ENCODE measurements around the gene KICS2.
A peak's percentile ranks its signal among the peaks of the same experiment; 100 is the strongest.

Gene KICS2

GRCh38 chr12:64181430-64182291 lies 40.4 kb downstream of the KICS2 start:
- Histone ChIP-seq H3K27me3 (replicated peaks; ENCODE audit: insufficient read depth, low read length) (no peaks in the 10 kb centered on the region), H3K36me3 (replicated peaks; ENCODE audit: insufficient read depth, low read length) (no peaks in the 10 kb centered on the region), H3K4me1 (ENCODE audit: low read length) (no peaks in the 10 kb centered on the region), H3K27ac (ENCODE audit: low read length) (no peak overlapping the region), H2AFZ (ENCODE audit: low read length) (no peak overlapping the region), H3K4me2 (ENCODE audit: low read depth, low read length) (no peak overlapping the region), H3K4me3 (ENCODE audit: low read length) (no peak overlapping the region), H4K20me1 (ENCODE audit: insufficient read depth, low read length) (no peaks in the 10 kb centered on the region), H3K79me2 (ENCODE audit: low read length) (no peaks in the 10 kb centered on the region), H3K9me2 (replicated peaks; ENCODE audit: insufficient read depth, low read length) (no peaks in the 10 kb centered on the region), H3K9me3 (replicated peaks; ENCODE audit: insufficient read depth, low read length) (no peaks in the 10 kb centered on the region), H3F3A (ENCODE audit: insufficient read depth, low read length) (no peaks in the 10 kb centered on the region), H3K9ac (ENCODE audit: low read length) (no peak overlapping the region)
- no peak for TF ChIP-seq EZH2phosphoT487 (IDR thresholded peaks at IDR 0.05; ENCODE audit: low read length)
- TF ChIP-seq, protein P1, sequence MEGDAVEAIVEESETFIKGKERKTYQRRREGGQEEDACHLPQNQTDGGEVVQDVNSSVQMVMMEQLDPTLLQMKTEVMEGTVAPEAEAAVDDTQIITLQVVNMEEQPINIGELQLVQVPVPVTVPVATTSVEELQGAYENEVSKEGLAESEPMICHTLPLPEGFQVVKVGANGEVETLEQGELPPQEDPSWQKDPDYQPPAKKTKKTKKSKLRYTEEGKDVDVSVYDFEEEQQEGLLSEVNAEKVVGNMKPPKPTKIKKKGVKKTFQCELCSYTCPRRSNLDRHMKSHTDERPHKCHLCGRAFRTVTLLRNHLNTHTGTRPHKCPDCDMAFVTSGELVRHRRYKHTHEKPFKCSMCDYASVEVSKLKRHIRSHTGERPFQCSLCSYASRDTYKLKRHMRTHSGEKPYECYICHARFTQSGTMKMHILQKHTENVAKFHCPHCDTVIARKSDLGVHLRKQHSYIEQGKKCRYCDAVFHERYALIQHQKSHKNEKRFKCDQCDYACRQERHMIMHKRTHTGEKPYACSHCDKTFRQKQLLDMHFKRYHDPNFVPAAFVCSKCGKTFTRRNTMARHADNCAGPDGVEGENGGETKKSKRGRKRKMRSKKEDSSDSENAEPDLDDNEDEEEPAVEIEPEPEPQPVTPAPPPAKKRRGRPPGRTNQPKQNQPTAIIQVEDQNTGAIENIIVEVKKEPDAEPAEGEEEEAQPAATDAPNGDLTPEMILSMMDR (IDR thresholded peaks at IDR 0.05; ENCODE audit: low read length), result peak; percentile 27
- no peak for TF ChIP-seq EZH2 (optimal IDR thresholded peaks at IDR 0.05; ENCODE audit: low read depth, low read length)
- DNase-seq, result no peak

- Histone ChIP-seq H3K9ac (ENCODE audit: low read length) (no peak overlapping the region), H3K79me2 (ENCODE audit: low read length) (no peaks in the 10 kb centered on the region), H2AFZ (ENCODE audit: low read length) (no peak overlapping the region), H3K36me3 (replicated peaks; ENCODE audit: insufficient read depth, low read length) (no peaks in the 10 kb centered on the region), H3F3A (ENCODE audit: insufficient read depth, low read length) (no peaks in the 10 kb centered on the region), H3K4me2 (ENCODE audit: low read depth, low read length) (no peak overlapping the region), H4K20me1 (ENCODE audit: insufficient read depth, low read length) (no peaks in the 10 kb centered on the region), H3K9me3 (replicated peaks; ENCODE audit: insufficient read depth, low read length) (no peaks in the 10 kb centered on the region), H3K27ac (ENCODE audit: low read length) (no peak overlapping the region), H3K27me3 (replicated peaks; ENCODE audit: insufficient read depth, low read length) (no peaks in the 10 kb centered on the region), H3K9me2 (replicated peaks; ENCODE audit: insufficient read depth, low read length) (no peaks in the 10 kb centered on the region), H3K4me1 (ENCODE audit: low read length) (no peaks in the 10 kb centered on the region), H3K4me3 (ENCODE audit: low read length) (no peak overlapping the region)
- DNase-seq, result no peak
- TF ChIP-seq EZH2phosphoT487 (IDR thresholded peaks at IDR 0.05; ENCODE audit: low read length) (no peak), EZH2 (optimal IDR thresholded peaks at IDR 0.05; ENCODE audit: low read depth, low read length) (no peak)
- TF ChIP-seq, protein P1 (IDR thresholded peaks at IDR 0.05; ENCODE audit: low read length), result no peak
Observed at GRCh38 chr12:64180951-64181350, 41.1 kb downstream of the KICS2 start.

GRCh38 chr12:64178122-64178521 lies 44.0 kb downstream of the KICS2 start:
- H3K79me2 ChIP-seq (ENCODE audit: low read length), result no peaks in the 10 kb centered on the region
- no peaks in the 10 kb centered on the region for H3K9me3 ChIP-seq (replicated peaks; ENCODE audit: insufficient read depth, low read length)
- no peaks in the 10 kb centered on the region for H4K20me1 ChIP-seq (ENCODE audit: insufficient read depth, low read length)
- no peaks in the 10 kb centered on the region for H3K27me3 ChIP-seq (replicated peaks; ENCODE audit: insufficient read depth, low read length)
- H3K9me2 ChIP-seq (replicated peaks; ENCODE audit: insufficient read depth, low read length), result no peaks in the 10 kb centered on the region
- H3K36me3 ChIP-seq (replicated peaks; ENCODE audit: insufficient read depth, low read length), result no peaks in the 10 kb centered on the region
- no peaks in the 10 kb centered on the region for H3K4me1 ChIP-seq (ENCODE audit: low read length)
- no peaks in the 10 kb centered on the region for H3F3A ChIP-seq (ENCODE audit: insufficient read depth, low read length)
- no peak overlapping the region for H2AFZ ChIP-seq (ENCODE audit: low read length)
- no peak overlapping the region for H3K9ac ChIP-seq (ENCODE audit: low read length)
- TF ChIP-seq, protein P1 (IDR thresholded peaks at IDR 0.05; ENCODE audit: low read length), result no peak
- no peak for TF ChIP-seq EZH2phosphoT487 (IDR thresholded peaks at IDR 0.05; ENCODE audit: low read length)
- TF ChIP-seq EZH2 (optimal IDR thresholded peaks at IDR 0.05; ENCODE audit: low read depth, low read length), result no peak
- H3K27ac ChIP-seq (ENCODE audit: low read length), result no peak overlapping the region
- no peak overlapping the region for H3K4me3 ChIP-seq (ENCODE audit: low read length)
- no peak for DNase-seq
- H3K4me2 ChIP-seq (ENCODE audit: low read depth, low read length), result no peak overlapping the region
